GM12865 (cell line): ENCODE results near the gene OLFM1.

Source experiments
- DNase-seq: peaks from one replicate; pipeline ENCODE4 v3.0.0; 2010; ENCODE audit warnings: low read depth
- H3K4me3 ChIP-seq: 2 replicates; pipeline ENCODE4 v1.5.1; 2011; ENCODE audit warnings: mild to moderate bottlenecking, low read depth, low read length, control low read depth
- CTCF ChIP-seq: IDR thresholded peaks from 2 replicates; pipeline ENCODE4 v1.5.1; 2011; ENCODE audit warnings: low read length, control low read depth, low read depth, inconsistent platforms; ENCODE audit not compliant: insufficient read depth; ENCODE audit errors: missing control alignments

OLFM1 gene

GRCh38 chr9:135090547-135090946 is 3.1 kb downstream of the OLFM1 start:
- no peak for TF ChIP-seq CTCF
- H3K4me3 ChIP-seq: no peak overlapping the region
- DNase-seq: no peak

- DNase-seq: no peak
- no peak overlapping the region for H3K4me3 ChIP-seq
- no peak for TF ChIP-seq CTCF
These were observed 4.1 kb downstream of the OLFM1 start for GRCh38 chr9:135091545-135091944.

- DNase-seq: no peak
- no peak overlapping the region for H3K4me3 ChIP-seq
- no peak for TF ChIP-seq CTCF
These were observed 5.6 kb downstream of the OLFM1 start for GRCh38 chr9:135093111-135093510.

- no peak overlapping the region for H3K4me3 ChIP-seq
- TF ChIP-seq CTCF: no peak
- DNase-seq: no peak
These were observed 6.6 kb downstream of the OLFM1 start for GRCh38 chr9:135093911-135094584.

GRCh38 chr9:135095470-135096407 is 8.3 kb downstream of the OLFM1 start:
- TF ChIP-seq CTCF: no peak
- no peak overlapping the region for H3K4me3 ChIP-seq
- DNase-seq: no peak

- no peak for DNase-seq
- TF ChIP-seq CTCF: no peak
- no peak overlapping the region for H3K4me3 ChIP-seq
These were observed 9.0 kb downstream of the OLFM1 start for GRCh38 chr9:135096408-135096895.
